ENCODE results near the gene TAS2R3. TPM values are rescaled to one million over a fixed set of nuclear protein-coding genes. Genes with fewer than 3 reads are reported as not detected.

Gene TAS2R3, protein sequence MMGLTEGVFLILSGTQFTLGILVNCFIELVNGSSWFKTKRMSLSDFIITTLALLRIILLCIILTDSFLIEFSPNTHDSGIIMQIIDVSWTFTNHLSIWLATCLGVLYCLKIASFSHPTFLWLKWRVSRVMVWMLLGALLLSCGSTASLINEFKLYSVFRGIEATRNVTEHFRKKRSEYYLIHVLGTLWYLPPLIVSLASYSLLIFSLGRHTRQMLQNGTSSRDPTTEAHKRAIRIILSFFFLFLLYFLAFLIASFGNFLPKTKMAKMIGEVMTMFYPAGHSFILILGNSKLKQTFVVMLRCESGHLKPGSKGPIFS
- 1 to 10 TPM in 1 of 9 donors, under 1 TPM in 5, not detected in 3; 0.25 to 1.2 (median 0.58) TPM for total RNA-seq
- not detected for polyA plus RNA-seq
- long read RNA-seq, donor 1, result 0 reads
- long read RNA-seq, donor 2, result 0 reads
- long read RNA-seq, donor 3, result 0 reads

DNA sequence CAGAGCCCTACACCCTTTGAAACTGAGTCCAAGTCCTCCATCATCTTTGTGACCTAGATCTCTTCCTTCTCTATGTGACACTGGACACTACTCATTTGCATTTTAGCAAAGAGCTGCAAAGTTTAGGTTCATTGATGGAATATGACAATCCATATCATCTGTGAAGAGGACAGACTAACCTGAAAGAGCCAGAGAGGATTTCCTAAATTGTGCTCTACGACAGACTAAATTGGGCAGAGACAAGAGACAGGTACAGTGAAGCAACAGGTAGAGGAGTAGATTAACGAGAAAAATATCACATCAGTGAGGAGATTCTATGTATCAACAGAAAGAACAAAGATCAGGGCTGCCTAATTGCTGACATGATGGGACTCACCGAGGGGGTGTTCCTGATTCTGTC lies at the start of gene TAS2R3:
TAS2R3 (plus strand) TSS at position 301 of the 400 bp plus-strand sequence; CDS start at position 363, 62 bp downstream.
- H3K4me3 ChIP-seq, result no peak within 1 kb of the TSS
- H3K36me3 ChIP-seq, result peaks cover 0 to 71% (median 42%) of the 10 kb centered on the region in 9 donors
- H3K27ac ChIP-seq, result no peak within 1 kb of the TSS
- no peaks in the 10 kb centered on the region for H3K4me1 ChIP-seq
- WGBS, 4 donors, result 79 to 98% (median 97%) methylated on average over 3 of the region's 3 CpGs
- DNase-seq (no peak), ATAC-seq (no peak)
- TF ChIP-seq, protein P1, sequence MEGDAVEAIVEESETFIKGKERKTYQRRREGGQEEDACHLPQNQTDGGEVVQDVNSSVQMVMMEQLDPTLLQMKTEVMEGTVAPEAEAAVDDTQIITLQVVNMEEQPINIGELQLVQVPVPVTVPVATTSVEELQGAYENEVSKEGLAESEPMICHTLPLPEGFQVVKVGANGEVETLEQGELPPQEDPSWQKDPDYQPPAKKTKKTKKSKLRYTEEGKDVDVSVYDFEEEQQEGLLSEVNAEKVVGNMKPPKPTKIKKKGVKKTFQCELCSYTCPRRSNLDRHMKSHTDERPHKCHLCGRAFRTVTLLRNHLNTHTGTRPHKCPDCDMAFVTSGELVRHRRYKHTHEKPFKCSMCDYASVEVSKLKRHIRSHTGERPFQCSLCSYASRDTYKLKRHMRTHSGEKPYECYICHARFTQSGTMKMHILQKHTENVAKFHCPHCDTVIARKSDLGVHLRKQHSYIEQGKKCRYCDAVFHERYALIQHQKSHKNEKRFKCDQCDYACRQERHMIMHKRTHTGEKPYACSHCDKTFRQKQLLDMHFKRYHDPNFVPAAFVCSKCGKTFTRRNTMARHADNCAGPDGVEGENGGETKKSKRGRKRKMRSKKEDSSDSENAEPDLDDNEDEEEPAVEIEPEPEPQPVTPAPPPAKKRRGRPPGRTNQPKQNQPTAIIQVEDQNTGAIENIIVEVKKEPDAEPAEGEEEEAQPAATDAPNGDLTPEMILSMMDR (IDR thresholded peaks at IDR 0.05), result no peak
- no peak for TF ChIP-seq POLR2A (IDR thresholded peaks at IDR 0.05)
- no peaks in the 10 kb centered on the region for H3K9me3 ChIP-seq
- no peaks in the 10 kb centered on the region for H3K27me3 ChIP-seq
- intact Hi-C loops (cut with DNase I), result no loop called here

DNA sequence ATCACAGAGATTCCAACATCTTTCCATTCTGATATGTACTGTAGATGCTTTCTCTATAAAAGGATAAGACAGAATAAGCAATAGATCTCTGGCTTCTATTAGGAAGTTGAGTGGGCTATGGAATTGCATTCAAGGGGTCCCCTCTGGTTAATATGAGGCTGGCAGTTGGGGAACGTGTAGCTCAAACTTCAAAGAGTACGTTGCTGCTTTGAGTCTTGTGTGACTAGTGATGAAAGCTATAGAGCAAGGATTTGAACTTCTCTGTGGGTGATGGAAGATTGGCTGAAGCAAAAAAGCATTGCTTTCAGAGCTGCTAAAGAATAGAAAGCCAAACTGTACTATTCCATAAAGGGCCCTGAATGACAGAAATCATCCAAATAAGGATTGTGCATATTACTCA lies 49.3 kb upstream of the TAS2R3 start:
- ATAC-seq (no peak), DNase-seq (no peak)
- no peaks in the 10 kb centered on the region for H3K9me3 ChIP-seq
- WGBS, 4 donors, result 82 to 90% (median 85%) methylated on average over 2 of the region's 2 CpGs
- no peak overlapping the region for H3K27ac ChIP-seq
- TF ChIP-seq, protein P1 (IDR thresholded peaks at IDR 0.05), result no peak
- no peak for TF ChIP-seq POLR2A (IDR thresholded peaks at IDR 0.05)
- H3K27me3 ChIP-seq, result no peaks in the 10 kb centered on the region
- intact Hi-C loops (cut with DNase I), result no loop called here
- no peak overlapping the region for H3K4me3 ChIP-seq
- peaks cover 0 to 6% (median 0%) of the 10 kb centered on the region in 9 donors for H3K36me3 ChIP-seq
- H3K4me1 ChIP-seq, result no peaks in the 10 kb centered on the region

DNA sequence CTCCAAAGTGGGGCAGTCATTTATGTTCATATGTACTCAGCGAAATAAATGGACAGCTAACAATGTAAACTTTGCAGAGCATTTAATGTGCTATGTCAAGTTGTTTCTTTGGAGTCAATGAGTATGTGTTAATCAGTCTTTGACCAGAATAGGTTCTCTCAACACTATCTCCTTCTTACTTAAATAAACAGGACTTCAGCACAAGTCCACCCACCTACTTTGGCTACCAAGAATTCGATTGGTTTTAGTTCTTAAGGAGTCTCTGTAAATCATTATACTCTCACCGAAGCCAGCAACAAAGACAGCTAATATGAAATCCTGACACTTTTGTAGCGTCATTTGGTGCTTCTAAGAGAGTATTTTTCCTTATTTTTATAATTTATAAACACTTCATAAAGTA lies 48.9 kb upstream of the TAS2R3 start:
- Histone ChIP-seq H3K27ac (no peak overlapping the region), H3K9me3 (no peaks in the 10 kb centered on the region), H3K4me1 (no peaks in the 10 kb centered on the region), H3K27me3 (no peaks in the 10 kb centered on the region), H3K36me3 (peaks cover 0 to 6% (median 0%) of the 10 kb centered on the region in 9 donors), H3K4me3 (no peak overlapping the region)
- TF ChIP-seq POLR2A (IDR thresholded peaks at IDR 0.05), result no peak
- TF ChIP-seq, protein P1 (IDR thresholded peaks at IDR 0.05), result no peak
- DNase-seq, result no peak
- intact Hi-C loops (cut with DNase I), result no loop called here
- ATAC-seq, result no peak
- WGBS, 4 donors, result 74 to 82% (median 76%) methylated on average over 4 of the region's 4 CpGs

DNA sequence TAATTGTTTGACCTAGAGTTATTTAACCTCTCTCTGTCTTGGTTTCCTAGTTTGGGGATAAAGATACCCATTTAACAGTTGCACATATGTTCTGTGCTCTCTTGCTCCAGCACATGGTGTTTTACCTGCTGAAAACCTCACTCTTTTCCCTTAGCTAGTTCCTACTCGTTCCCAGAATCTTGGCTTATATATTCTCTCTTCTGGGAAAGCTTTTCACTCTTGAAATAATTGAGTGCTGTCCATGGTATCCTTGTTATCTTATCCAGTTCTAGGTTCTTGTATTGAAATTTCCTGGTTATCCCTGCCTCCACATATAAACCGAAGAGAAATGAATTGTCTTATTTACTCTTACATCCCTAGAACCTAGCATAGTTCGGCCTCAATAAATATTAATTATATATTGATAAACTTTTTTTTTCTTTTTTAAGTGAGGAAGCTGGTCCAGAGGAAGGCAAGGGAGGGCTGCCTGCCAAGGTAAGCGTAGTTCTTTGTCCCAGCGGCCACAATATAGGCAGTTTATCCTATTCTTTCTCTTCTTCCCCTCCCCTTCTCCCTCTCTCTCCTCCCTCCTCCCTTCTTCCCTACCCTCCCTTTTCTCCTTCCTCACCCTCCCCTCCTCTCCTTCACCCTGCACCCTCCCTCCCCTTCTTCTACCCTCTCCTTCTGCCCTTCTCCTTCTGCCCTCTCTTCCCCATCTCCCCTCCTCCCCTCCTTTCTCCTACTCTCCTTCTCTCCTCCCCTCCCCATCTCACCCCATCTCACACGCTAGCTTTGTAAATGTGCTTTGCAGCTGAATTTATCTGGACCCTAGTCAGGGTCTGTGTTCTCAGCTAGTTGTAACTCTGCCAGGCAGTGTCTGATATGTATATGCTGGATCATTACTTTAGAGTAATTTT lies 47.9 kb upstream of the TAS2R3 start:
- no peak for TF ChIP-seq POLR2A (IDR thresholded peaks at IDR 0.05)
- TF ChIP-seq, protein P1 (IDR thresholded peaks at IDR 0.05), result no peak
- Histone ChIP-seq H3K36me3 (peaks cover 0 to 11% (median 0%) of the 10 kb centered on the region in 9 donors), H3K4me1 (no peaks in the 10 kb centered on the region), H3K9me3 (no peaks in the 10 kb centered on the region), H3K27ac (no peak overlapping the region), H3K4me3 (no peak overlapping the region), H3K27me3 (no peaks in the 10 kb centered on the region)
- intact Hi-C loops (cut with DNase I), result no loop called here
- 66 to 71% (median 68%) methylated on average over 6 of the region's 6 CpGs for WGBS, 4 donors
- no peak for ATAC-seq
- DNase-seq, result no peak
